Activated naive CD4-positive, alpha-beta T cell (primary cell): ENCODE measurements around the gene HS3ST3B1.

Experiments used
- DNase-seq, 4 experiments: peaks; one replicate each; lab custom pipeline; 2025; lab: John Stamatoyannopoulos, UW

HS3ST3B1 gene

GRCh38 chr17:14300575-14301278 is at the start of gene HS3ST3B1:
HS3ST3B1 (plus strand) TSS chr17:14301081; CDS start chr17:14301519, 438 bp downstream.
- peak; percentile 94 to 98 (median 96) for DNase-seq

GRCh38 chr17:14261406-14261805 is 39.5 kb upstream of the HS3ST3B1 start:
- no peak for DNase-seq

GRCh38 chr17:14268264-14268663 is 32.6 kb upstream of the HS3ST3B1 start:
- no peak for DNase-seq

GRCh38 chr17:14269473-14269872 is 31.4 kb upstream of the HS3ST3B1 start:
- DNase-seq = no peak

GRCh38 chr17:14270508-14270907 is 30.4 kb upstream of the HS3ST3B1 start:
- no peak for DNase-seq

GRCh38 chr17:14276535-14277250 is 24.2 kb upstream of the HS3ST3B1 start:
- no peak for DNase-seq

GRCh38 chr17:14281530-14281929 is 19.4 kb upstream of the HS3ST3B1 start:
- no peak for DNase-seq

GRCh38 chr17:14282726-14283125 is 18.2 kb upstream of the HS3ST3B1 start:
- DNase-seq = no peak

GRCh38 chr17:14289162-14289561 is 11.7 kb upstream of the HS3ST3B1 start:
- no peak for DNase-seq

GRCh38 chr17:14294876-14295275 is 6.0 kb upstream of the HS3ST3B1 start:
- DNase-seq = no peak

GRCh38 chr17:14295676-14296075 is 5.2 kb upstream of the HS3ST3B1 start:
- no peak for DNase-seq

- no peak for DNase-seq
Observed at GRCh38 chr17:14296166-14296910, 4.5 kb upstream of the HS3ST3B1 start.

GRCh38 chr17:14297161-14297851 is 3.6 kb upstream of the HS3ST3B1 start:
- no peak for DNase-seq

GRCh38 chr17:14298221-14298946 is 2.5 kb upstream of the HS3ST3B1 start:
- no peak for DNase-seq

- no peak for DNase-seq
Observed at GRCh38 chr17:14298947-14299279, 2.0 kb upstream of the HS3ST3B1 start.

- DNase-seq = peak in 1 of 4 experiments; percentile 39
Observed at GRCh38 chr17:14299280-14300141, 1.4 kb upstream of the HS3ST3B1 start.

GRCh38 chr17:14301279-14302090 is 604 bp downstream of the HS3ST3B1 start:
- DNase-seq = peak in 2 of 4 experiments; percentile 53 to 68

- peak; percentile 46 to 68 (median 50) for DNase-seq
Observed at GRCh38 chr17:14302091-14302430, 1.2 kb downstream of the HS3ST3B1 start.

- peak; percentile 53 to 80 (median 68) for DNase-seq
Observed at GRCh38 chr17:14302431-14303099, 1.7 kb downstream of the HS3ST3B1 start.
